H1 (cell line): Measurements from ENCODE around the gene COPA. TPM values are rescaled to one million over a fixed set of nuclear protein-coding genes. Genes with fewer than 3 reads are reported as not detected.

Experiments used
- ASH2L ChIP-seq: fragments of 200-600, 300-600 bp; sonication (generic); IDR thresholded peaks from one replicate; pipeline ENCODE4 v1.7.1; 2017; ENCODE audit warnings: low read length
- BACH1 ChIP-seq: IDR thresholded peaks from 2 replicates; pipeline ENCODE4 v1.6.1; 2012; ENCODE audit warnings: low read length, improper control_type of control experiment
- CBX5 ChIP-seq: fragments of 300-800, 300-1000 bp; sonication (generic); IDR thresholded peaks from 2 replicates; pipeline ENCODE4 v1.7.1; 2016; ENCODE audit warnings: antibody characterized with exemption, low read length, low read depth
- CBX8 ChIP-seq: fragments of 300-800, 300-1000 bp; sonication (generic); IDR thresholded peaks from 2 replicates; pipeline ENCODE4 v1.7.1; 2016; ENCODE audit warnings: low read depth, low read length, borderline replicate concordance
- CEBPB ChIP-seq: IDR thresholded peaks from 2 replicates; pipeline ENCODE4 v1.6.1; 2012; ENCODE audit warnings: low read depth, low read length
- CHD1 ChIP-seq: IDR thresholded peaks from 2 replicates; pipeline ENCODE4 v1.6.1; 2012; ENCODE audit warnings: low read depth, low read length, improper control_type of control experiment
- CHD2 ChIP-seq: IDR thresholded peaks from 2 replicates; pipeline ENCODE4 v1.6.1; 2012; ENCODE audit warnings: low read length, improper control_type of control experiment
- CREB1 ChIP-seq: IDR thresholded peaks from 2 replicates; pipeline ENCODE4 v1.6.1; 2012; ENCODE audit warnings: inconsistent platforms
- CTBP2 ChIP-seq: IDR thresholded peaks from 2 replicates; pipeline ENCODE4 v1.7.0; 2011; ENCODE audit warnings: borderline replicate concordance, mild to moderate bottlenecking, moderate library complexity, mixed read lengths, low read length; ENCODE audit not compliant: insufficient read depth, insufficient read length
- FOSL1 ChIP-seq: IDR thresholded peaks from 2 replicates; pipeline ENCODE4 v1.6.1; 2011; ENCODE audit warnings: mild to moderate bottlenecking, low read depth, low read length, moderate library complexity; ENCODE audit not compliant: insufficient read depth
- GABPA ChIP-seq: IDR thresholded peaks from 2 replicates; pipeline ENCODE4 v1.6.1; 2011; ENCODE audit warnings: mild to moderate bottlenecking, low read length, moderate library complexity, borderline replicate concordance; ENCODE audit not compliant: insufficient read depth
- KDM4A ChIP-seq: IDR thresholded peaks from one replicate; pipeline ENCODE4 v1.7.1; 2012; ENCODE audit warnings: low read depth, mild to moderate bottlenecking, moderate library complexity, low read length, inconsistent platforms; ENCODE audit not compliant: severe bottlenecking
- KDM5A ChIP-seq: fragments of 200-600 bp; IDR thresholded peaks from 2 replicates; pipeline ENCODE4 v1.7.1; 2012; ENCODE audit warnings: mild to moderate bottlenecking, low read length, inconsistent platforms, mixed read lengths
- MAFK ChIP-seq: IDR thresholded peaks from 2 replicates; pipeline ENCODE4 v1.6.1; 2012; ENCODE audit warnings: low read depth, mild to moderate bottlenecking, improper control_type of control experiment, low read length
- MAX ChIP-seq: IDR thresholded peaks from 2 replicates; pipeline ENCODE4 v1.6.1; 2012; ENCODE audit warnings: inconsistent platforms
- POLR2A ChIP-seq, 2 experiments: IDR thresholded peaks; 1 replicate in 1 of 2; 2 replicates in 1 of 2; pipeline ENCODE4 v1.6.1; 2011; ENCODE audit warnings: low read depth in 2 of 2, low read length in 2 of 2, mild to moderate bottlenecking in 2 of 2; ENCODE audit errors: control extremely low read depth in 1 of 2
- POLR2AphosphoS5 ChIP-seq: IDR thresholded peaks from 2 replicates; pipeline ENCODE4 v1.6.1; 2011; ENCODE audit warnings: low read depth, low read length
- POU5F1 ChIP-seq: IDR thresholded peaks from 2 replicates; pipeline ENCODE4 v1.6.1; 2011; ENCODE audit warnings: low read depth, mild to moderate bottlenecking, low read length, moderate library complexity
- RXRA ChIP-seq: IDR thresholded peaks from 2 replicates; pipeline ENCODE4 v1.6.1; 2011; ENCODE audit warnings: low read depth, mild to moderate bottlenecking, low read length, moderate library complexity; ENCODE audit not compliant: insufficient read depth
- SIRT6 ChIP-seq: IDR thresholded peaks from one replicate; pipeline ENCODE4 v1.7.1; 2012; ENCODE audit warnings: low read length, inconsistent platforms
- SP1 ChIP-seq: IDR thresholded peaks from 2 replicates; pipeline ENCODE4 v1.6.1; 2011; ENCODE audit warnings: low read depth, low read length
- SP4 ChIP-seq: IDR thresholded peaks from 2 replicates; pipeline ENCODE4 v1.6.1; 2012; ENCODE audit warnings: low read length, inconsistent platforms
- SUZ12 ChIP-seq: fragments of 200-600 bp; sonication (generic); IDR thresholded peaks from 2 replicates; pipeline ENCODE4 v1.6.1; 2012; ENCODE audit warnings: mild to moderate bottlenecking, inconsistent platforms, low read length, moderate library complexity, mixed read lengths
- TBP ChIP-seq: IDR thresholded peaks from 2 replicates; pipeline ENCODE4 v1.6.1; 2011; ENCODE audit warnings: low read depth, low read length, improper control_type of control experiment
- USF2 ChIP-seq: IDR thresholded peaks from 2 replicates; pipeline ENCODE4 v1.6.1; 2011; ENCODE audit warnings: low read length, improper control_type of control experiment
- polyA plus RNA-seq, 7 experiments: library from polyadenylated mRNA; depleted of rRNA in 3 of 7; stranded (reverse) in 5 of 7; unstranded in 2 of 7; fragments of >200 nt in 5 of 7; fragments of 200-250 nt in 2 of 7; gene quantifications; 1 replicate in 5 of 7; 2 replicates in 1 of 7; 4 replicates in 1 of 7; pipeline versions ENCODE4 v1.2.1 to v1.2.3, GENCODE V29; 2011 to 2013; ENCODE audit warnings: missing spikeins in 2 of 7, mixed read lengths in 2 of 7
- total RNA-seq: library from RNA; stranded (reverse); fragmentation: NEBNext Ultra II Directional; extraction: Animal tissue kit (Norgen Biotek cat#: 25700); gene quantifications from 2 replicates; pipeline ENCODE4 v1.2.1, GENCODE V29; 2021
- TF ChIP-seq, protein P1 (sequence below): IDR thresholded peaks from 2 replicates; pipeline ENCODE4 v1.6.1; 2012; ENCODE audit warnings: inconsistent platforms

COPA gene
- total and polyA plus RNA-seq, 2 of the 8 experiments (the other 6 are each of a cell fraction or from before 2014, with no cell fraction given) = 78.2 to 115 TPM

DNA sequence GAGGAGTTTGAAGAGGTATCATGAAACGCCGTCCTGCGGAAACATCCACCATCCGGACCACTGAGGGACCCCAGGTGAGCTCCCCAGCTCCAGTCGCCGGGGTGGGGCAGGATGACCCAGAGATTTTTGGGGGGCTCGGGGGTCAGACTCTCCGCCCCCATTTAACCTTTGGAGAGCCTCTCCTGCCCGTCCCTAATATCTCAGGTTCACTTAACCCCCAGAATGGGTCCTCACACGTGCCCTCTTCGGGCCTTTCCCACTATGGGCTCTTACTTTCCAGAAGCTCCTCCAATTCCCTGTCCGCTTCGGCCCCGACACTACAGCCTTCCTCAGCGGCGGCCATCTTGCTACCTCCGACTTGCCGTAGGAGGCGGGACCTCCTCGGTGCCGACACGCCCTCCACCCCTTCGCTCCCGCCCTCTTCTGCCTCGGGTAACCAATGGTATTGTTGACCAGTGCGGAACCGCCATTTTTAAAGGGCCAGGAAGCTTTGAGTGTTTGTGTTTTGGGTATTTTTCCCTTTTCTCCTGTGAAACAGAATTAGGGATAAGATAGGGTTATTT lies 58.2 kb downstream of the COPA start, which contains the start of gene PEX19 (continued):
- no peak for TF ChIP-seq USF2
- TF ChIP-seq SUZ12 = no peak
- no peak for TF ChIP-seq MAX
- no peak for TF ChIP-seq CEBPB
- TF ChIP-seq SP4 = peak; percentile 58; the same call in 1 of the 2 replicates
- peak; percentile 95 for TF ChIP-seq POLR2AphosphoS5
- TF ChIP-seq BACH1 = no peak
- no peak for TF ChIP-seq KDM4A
- no peak for TF ChIP-seq GABPA
- peak; percentile 95 for TF ChIP-seq KDM5A
- TF ChIP-seq POLR2A (IDR thresholded peaks at IDR 0.05; ENCODE audit: control extremely low read depth in 1 of 2, low read depth in 2 of 2, low read length in 2 of 2) = peak; percentile 87 to 91
- TF ChIP-seq MAFK = no peak
- TF ChIP-seq CBX5 = no peak
- no peak for TF ChIP-seq RXRA
- no peak for TF ChIP-seq SIRT6
- TF ChIP-seq FOSL1 = no peak
- peak; percentile 70; the same call in 1 of the 2 replicates for TF ChIP-seq SP1
- no peak for TF ChIP-seq POU5F1
- peak; percentile 56; the same call in 1 of the 2 replicates for TF ChIP-seq CREB1
- TF ChIP-seq CBX8 = no peak
- TF ChIP-seq CHD1 = no peak; the same call in 1 of the 2 replicates
- TF ChIP-seq CTBP2 = no peak
- no peak for TF ChIP-seq CHD2
- TF ChIP-seq ASH2L = no peak
- TF ChIP-seq, protein P1, sequence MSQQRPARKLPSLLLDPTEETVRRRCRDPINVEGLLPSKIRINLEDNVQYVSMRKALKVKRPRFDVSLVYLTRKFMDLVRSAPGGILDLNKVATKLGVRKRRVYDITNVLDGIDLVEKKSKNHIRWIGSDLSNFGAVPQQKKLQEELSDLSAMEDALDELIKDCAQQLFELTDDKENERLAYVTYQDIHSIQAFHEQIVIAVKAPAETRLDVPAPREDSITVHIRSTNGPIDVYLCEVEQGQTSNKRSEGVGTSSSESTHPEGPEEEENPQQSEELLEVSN = no peak
- peak; percentile 87 for TF ChIP-seq TBP
